Right renal cortex interstitium (tissue), 3 donors: ENCODE data around the gene TMEM116. TPM values are rescaled to one million over a fixed set of nuclear protein-coding genes. Genes with fewer than 3 reads are reported as not detected.
"Not testable (repeated sequence)": the region's sequence is repeated elsewhere in the genome, so short reads cannot be mapped to it uniquely, and the experiment has no call there.

Experiments
- DNase-seq, 3 donors: peaks; one replicate each; pipeline ENCODE4 v3.0.0-alpha.2; 2013; ENCODE audit warnings: low read depth in 3 of 3, low spot score in 2 of 3
- polyA plus RNA-seq, 3 donors: library from polyadenylated mRNA; unstranded; fragments of 120-200 nt; gene quantifications; one replicate each; pipeline ENCODE4 v1.2.1, GENCODE V29; 2013; ENCODE audit not compliant: insufficient read length in 3 of 3

The TMEM116 gene
- polyA plus RNA-seq = 10 to 100 TPM; 31.2 to 38.2 (median 37.1) TPM

- peak; percentile 95 to 98 (median 97) for DNase-seq
These were observed at the start of gene TMEM116, which contains the start of gene ERP29 for GRCh38 chr12:112012775-112013600. TSS of gene TMEM116 (minus strand) at chr12:112013165. CDS start at chr12:112005270, 7,895 bp downstream. TSS of gene ERP29 (plus strand) at chr12:112013426. CDS start at chr12:112013466, 40 bp downstream.

GRCh38 chr12:112061137-112061536 lies 48.2 kb upstream of the TMEM116 start:
- no peak for DNase-seq

GRCh38 chr12:112049351-112049750 lies 36.4 kb upstream of the TMEM116 start:
- DNase-seq = no peak

GRCh38 chr12:112046003-112046402 lies 33.0 kb upstream of the TMEM116 start:
- no peak for DNase-seq

- not testable (repeated sequence) for DNase-seq
These were observed 23.6 kb upstream of the TMEM116 start for GRCh38 chr12:112036614-112037013.

- no peak for DNase-seq
These were observed 22.3 kb upstream of the TMEM116 start for GRCh38 chr12:112035219-112035785.

- no peak for DNase-seq
These were observed 19.3 kb upstream of the TMEM116 start for GRCh38 chr12:112032292-112032691.

- no peak for DNase-seq
These were observed 18.5 kb upstream of the TMEM116 start for GRCh38 chr12:112031472-112031871.

GRCh38 chr12:112029301-112029700 lies 16.3 kb upstream of the TMEM116 start:
- no peak for DNase-seq

GRCh38 chr12:112025808-112026375 lies 12.9 kb upstream of the TMEM116 start:
- no peak for DNase-seq

GRCh38 chr12:112023759-112024396 lies 10.9 kb upstream of the TMEM116 start:
- DNase-seq = no peak

- no peak for DNase-seq
These were observed 9.5 kb upstream of the TMEM116 start for GRCh38 chr12:112022241-112023016.

- DNase-seq = no peak
These were observed 8.0 kb upstream of the TMEM116 start for GRCh38 chr12:112020947-112021457.

GRCh38 chr12:112018571-112019237 lies 5.7 kb upstream of the TMEM116 start:
- no peak for DNase-seq

GRCh38 chr12:112017041-112017440 lies 4.1 kb upstream of the TMEM116 start:
- no peak for DNase-seq

GRCh38 chr12:112015938-112016337 lies 3.0 kb upstream of the TMEM116 start:
- no peak for DNase-seq

- peak in 2 of 3 donors; percentile 18 to 33 for DNase-seq
These were observed 837 bp upstream of the TMEM116 start for GRCh38 chr12:112013601-112014402.

GRCh38 chr12:112011685-112012084 lies 1.3 kb downstream of the TMEM116 start:
- DNase-seq = no peak
